Measurements from ENCODE around the gene TFB2M. TPM values are rescaled to one million over a fixed set of nuclear protein-coding genes. Genes with fewer than 3 reads are reported as not detected.

TFB2M gene
- total RNA-seq, 1 experiment from 2014 or later = 27.7 TPM

DNA sequence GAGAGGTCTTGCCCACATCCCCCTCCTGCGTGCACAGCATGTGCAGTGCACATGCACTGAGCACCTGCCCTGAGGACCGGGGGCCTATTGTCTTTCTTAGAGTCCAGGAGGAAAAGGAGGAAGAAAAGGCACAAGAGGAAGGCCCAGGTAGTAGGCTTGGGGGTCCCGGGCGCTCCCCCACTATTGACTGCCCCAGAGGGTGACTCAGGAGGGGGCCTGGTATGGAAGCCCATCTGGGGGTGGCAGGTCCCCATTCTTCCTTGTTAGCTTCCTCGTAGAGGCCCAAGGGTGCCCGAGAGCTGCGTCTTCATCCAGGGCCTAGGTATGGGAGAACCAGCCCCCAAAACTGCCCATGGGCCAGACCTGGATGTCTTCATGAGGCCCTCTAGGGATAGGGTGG lies 54.9 kb downstream of the TFB2M start:
- no peak overlapping the region for H3K27ac ChIP-seq (ENCODE audit: insufficient read length, low read depth, low read length)
- no peak overlapping the region for H3K9ac ChIP-seq (ENCODE audit: extremely low read depth, insufficient read length, low read length)
- no peak overlapping the region for H2BK120ac ChIP-seq (ENCODE audit: low read depth, low read length, poor library complexity, severe bottlenecking)

More for the DNA sequence above, 54.9 kb downstream of the TFB2M start:
- H3K4me1 ChIP-seq (ENCODE audit: insufficient read depth, low read length) = no peaks in the 10 kb centered on the region
- no peak overlapping the region for H3K4me2 ChIP-seq (ENCODE audit: insufficient read depth, insufficient read length, low read length)
- H3K79me2 ChIP-seq (ENCODE audit: insufficient read depth, low read length) = no peaks in the 10 kb centered on the region
- no peak overlapping the region for H3K27ac Mint-ChIP-seq
- H4K5ac ChIP-seq (ENCODE audit: insufficient read length, low read depth, low read length) = no peak overlapping the region
- H2BK15ac ChIP-seq (ENCODE audit: low read depth, low read length) = no peak overlapping the region
- DNase-seq = no peak
- no peak overlapping the region for H3K56ac ChIP-seq (ENCODE audit: insufficient read length, low read depth, low read length)
- no peak overlapping the region for H2BK20ac ChIP-seq (ENCODE audit: low read depth, low read length, poor library complexity, severe bottlenecking)
- H3K9me3 ChIP-seq (ENCODE audit: control insufficient read depth, low read depth, low read length) = peaks cover 5% of the 10 kb centered on the region
- no peak overlapping the region for H2AK5ac ChIP-seq (ENCODE audit: insufficient read length, low read length)
- H3K27me3 ChIP-seq (ENCODE audit: insufficient read depth, low read length) = no peaks in the 10 kb centered on the region; the same call in 1 of the 2 replicates
- no peaks in the 10 kb centered on the region for H3K79me1 ChIP-seq (ENCODE audit: insufficient read depth, low read depth, low read length, poor library complexity, severe bottlenecking)
- H3K23me2 ChIP-seq (ENCODE audit: insufficient read length, low read depth, low read length, poor library complexity, severe bottlenecking) = no peaks in the 10 kb centered on the region
- no peak overlapping the region for H2BK5ac ChIP-seq (ENCODE audit: insufficient read length, low read length)
- H4K20me1 ChIP-seq (ENCODE audit: control insufficient read depth, insufficient read depth, insufficient read length) = no peaks in the 10 kb centered on the region
- no peak overlapping the region for H3K18ac ChIP-seq (ENCODE audit: insufficient read length, low read depth, low read length)
- no peak overlapping the region for H3K4ac ChIP-seq (ENCODE audit: low read depth, low read length)
- H3K14ac ChIP-seq (ENCODE audit: insufficient read depth, low read length) = no peak overlapping the region
- H3K23ac ChIP-seq (ENCODE audit: insufficient read length, low read depth, low read length) = no peak overlapping the region
- no peak overlapping the region for H3K4me3 Mint-ChIP-seq
- H2BK12ac ChIP-seq (ENCODE audit: insufficient read length, low read depth, low read length) = no peak overlapping the region
- H3K27me3 Mint-ChIP-seq (ENCODE audit: low read depth) = peaks cover 4% of the 10 kb centered on the region
- H3K4me1 Mint-ChIP-seq = peaks cover 5 to 8% of the 10 kb centered on the region in 2 experiments
- TF ChIP-seq CTCF (conservative IDR thresholded peaks at IDR 0.05) = no peak
- no peak overlapping the region for H3T11ph ChIP-seq (ENCODE audit: low read length)
- peaks cover 24 to 28% of the 10 kb centered on the region in 2 experiments for H3K9me3 Mint-ChIP-seq
- H3K36me3 Mint-ChIP-seq (ENCODE audit: insufficient read depth in 1 of 3, low read depth in 3 of 3) = peaks cover 2 to 8% (median 3%) of the 10 kb centered on the region in 3 experiments; a peak in 2 of 7 replicates
- H4K8ac ChIP-seq (replicated peaks; ENCODE audit: insufficient read length, low read depth, low read length) = no peak overlapping the region
- H4K91ac ChIP-seq (ENCODE audit: insufficient read length, low read depth, low read length) = no peak overlapping the region
- no CpG with 5 or more reads among the region's 7 CpGs for WGBS (ENCODE audit: extremely low coverage, insufficient read length, low lambda C conversion rate)
- H2AFZ ChIP-seq (ENCODE audit: low read length) = no peak overlapping the region

Data from H9 (cell line).